GM10248 (cell line): ENCODE results near the gene GNB5.

Experiments
- CTCF ChIA-PET: fragments of 300-600 bp; sonication (Branson Sonifier 250); formaldehyde crosslinking; extraction: SDS; loops from one replicate; lab custom pipeline; 2021; ENCODE audit warnings: antibody characterized with exemption; lab: Yijun Ruan, JAX
- POLR2A ChIA-PET: fragments of 350-650 bp; sonication (Branson Sonifier 250); formaldehyde crosslinking; extraction: SDS; loops from one replicate; lab custom pipeline; 2020; ENCODE audit warnings: antibody characterized with exemption; lab: Yijun Ruan, JAX
- DNase-seq: peaks from one replicate; pipeline ENCODE4 v3.0.0; 2012; ENCODE audit errors: extremely low spot score
- TF ChIP-seq, protein P1 (sequence below): IDR thresholded peaks from 2 replicates; pipeline ENCODE4 v1.5.1; 2012; ENCODE audit warnings: mild to moderate bottlenecking, low read depth; ENCODE audit errors: extremely low read depth, missing control alignments, control extremely low read depth

GNB5 gene

GRCh38 chr15:52117549-52117948, 73.6 kb downstream of the GNB5 start:
- DNase-seq = no peak
- CTCF ChIA-PET = interaction anchor here (0.6 to 1.7 kb wide), 4 partner anchors 8 to 23 kb away, joined by 3 to 7 read pairs (median 4); no protein-coding TSS in a partner anchor
- POLR2A ChIA-PET = no interaction called here
- TF ChIP-seq, protein P1, sequence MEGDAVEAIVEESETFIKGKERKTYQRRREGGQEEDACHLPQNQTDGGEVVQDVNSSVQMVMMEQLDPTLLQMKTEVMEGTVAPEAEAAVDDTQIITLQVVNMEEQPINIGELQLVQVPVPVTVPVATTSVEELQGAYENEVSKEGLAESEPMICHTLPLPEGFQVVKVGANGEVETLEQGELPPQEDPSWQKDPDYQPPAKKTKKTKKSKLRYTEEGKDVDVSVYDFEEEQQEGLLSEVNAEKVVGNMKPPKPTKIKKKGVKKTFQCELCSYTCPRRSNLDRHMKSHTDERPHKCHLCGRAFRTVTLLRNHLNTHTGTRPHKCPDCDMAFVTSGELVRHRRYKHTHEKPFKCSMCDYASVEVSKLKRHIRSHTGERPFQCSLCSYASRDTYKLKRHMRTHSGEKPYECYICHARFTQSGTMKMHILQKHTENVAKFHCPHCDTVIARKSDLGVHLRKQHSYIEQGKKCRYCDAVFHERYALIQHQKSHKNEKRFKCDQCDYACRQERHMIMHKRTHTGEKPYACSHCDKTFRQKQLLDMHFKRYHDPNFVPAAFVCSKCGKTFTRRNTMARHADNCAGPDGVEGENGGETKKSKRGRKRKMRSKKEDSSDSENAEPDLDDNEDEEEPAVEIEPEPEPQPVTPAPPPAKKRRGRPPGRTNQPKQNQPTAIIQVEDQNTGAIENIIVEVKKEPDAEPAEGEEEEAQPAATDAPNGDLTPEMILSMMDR = no peak

- ChIA-PET CTCF (interaction anchor here (0.6 to 3.2 kb wide), 10 partner anchors 8 to 248 kb away, joined by 3 to 13 read pairs (median 3); no protein-coding TSS in a partner anchor), POLR2A (interaction anchor here (0.6 kb wide), 1 partner anchor 210 kb away, joined by 4 read pairs; no protein-coding TSS in a partner anchor)
- TF ChIP-seq, protein P1 = no peak
- no peak for DNase-seq
Observed at GRCh38 chr15:52115598-52116427, 75.4 kb downstream of the GNB5 start.

- no peak for DNase-seq
- CTCF ChIA-PET = interaction anchor here (1.0 to 3.2 kb wide), 12 partner anchors 10 to 247 kb away, joined by 3 to 13 read pairs (median 3); no protein-coding TSS in a partner anchor
- POLR2A ChIA-PET = no interaction called here
- TF ChIP-seq, protein P1 = no peak
Observed at GRCh38 chr15:52114261-52115055, 76.7 kb downstream of the GNB5 start.

DNA sequence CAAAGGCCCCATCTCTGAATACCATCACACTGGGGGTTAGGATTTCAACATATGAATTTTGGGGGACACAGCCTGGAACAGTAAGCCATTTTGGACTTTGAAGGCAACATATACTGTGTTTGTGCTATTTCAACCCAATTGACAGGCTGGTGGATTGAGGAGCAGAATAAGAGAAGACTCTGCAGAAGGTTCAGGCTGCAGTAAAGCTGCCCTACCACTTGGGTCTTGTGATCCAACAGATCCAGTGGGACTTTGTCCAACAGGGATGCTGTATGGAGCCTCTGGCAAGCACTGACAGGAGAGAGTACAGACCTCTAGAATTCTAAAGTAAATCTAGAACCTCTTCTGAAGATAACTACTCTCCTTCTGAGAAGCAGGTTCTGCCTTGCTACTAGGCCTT, 77.5 kb downstream of the GNB5 start:
- POLR2A ChIA-PET = no interaction called here
- CTCF ChIA-PET = interaction anchor here (1.4 to 2.8 kb wide), 3 partner anchors 21 to 36 kb away, joined by 3 to 10 read pairs (median 3); no protein-coding TSS in a partner anchor
- DNase-seq = no peak
- TF ChIP-seq, protein P1 = no peak

DNA sequence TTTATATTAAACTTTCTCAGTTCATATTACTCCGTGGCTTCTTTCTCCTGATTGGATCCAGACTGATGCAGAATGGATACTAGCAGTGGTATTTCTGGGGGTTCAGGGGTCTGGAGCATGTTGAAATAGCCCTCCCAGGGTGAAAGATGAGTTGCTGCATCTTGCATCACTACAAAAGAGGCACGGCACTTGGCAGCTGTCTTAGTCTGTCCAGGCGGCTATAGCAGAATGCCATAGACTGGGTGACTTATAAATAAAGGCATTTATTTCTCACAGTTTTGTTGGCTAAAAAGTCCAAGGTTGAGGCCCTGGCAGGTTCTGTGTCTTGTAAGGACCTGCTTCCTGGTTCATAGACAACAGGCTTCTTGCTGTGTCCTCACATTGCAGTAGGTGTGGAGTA, 78.0 kb downstream of the GNB5 start:
- CTCF ChIA-PET = interaction anchor here (0.8 to 4.7 kb wide), 5 partner anchors 16 to 36 kb away, joined by 3 to 26 read pairs (median 3); no protein-coding TSS in a partner anchor
- no peak for DNase-seq
- TF ChIP-seq, protein P1 = no peak
- POLR2A ChIA-PET = no interaction called here

DNA sequence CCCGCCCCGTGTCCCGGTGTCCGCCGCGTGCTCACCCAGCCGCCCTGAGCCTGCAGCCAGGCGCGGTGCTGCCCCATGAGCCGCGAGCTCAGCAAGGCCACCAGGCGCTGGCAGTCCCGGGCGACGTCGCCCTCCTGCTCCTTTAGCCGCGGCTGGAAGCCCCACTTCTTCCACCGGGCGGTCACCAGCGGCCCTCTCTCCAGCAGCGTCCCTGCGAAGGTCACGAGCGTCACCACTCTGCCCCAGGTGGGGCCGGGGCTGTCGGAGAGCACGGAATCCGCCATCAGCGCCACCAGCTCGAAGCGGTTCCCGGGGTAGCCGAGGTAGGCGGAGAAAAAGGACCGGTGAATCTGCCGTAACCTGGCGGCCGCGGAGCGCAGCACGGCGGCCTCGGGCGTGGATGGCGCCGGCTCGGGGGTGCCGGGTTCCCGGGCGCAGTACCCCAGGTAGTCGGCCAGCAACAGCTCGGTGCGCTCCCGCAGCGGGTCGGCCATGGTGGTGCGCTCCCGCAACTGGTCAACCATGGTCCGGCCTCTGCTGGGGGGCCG, 78.9 kb downstream of the GNB5 start:
- CTCF ChIA-PET = interaction anchor here (1.5 to 4.7 kb wide), 3 partner anchors 26 to 33 kb away, joined by 5 to 26 read pairs (median 22); no protein-coding TSS in a partner anchor
- POLR2A ChIA-PET = interaction anchor here (0.6 to 0.8 kb wide), 2 partner anchors 9 to 1606 kb away, joined by 4 to 5 read pairs; no protein-coding TSS in a partner anchor
- TF ChIP-seq, protein P1 = no peak
- DNase-seq = peak; percentile 65
